NB4 (cell line): ENCODE data around the gene MOB1B.

Source experiments
- DNase-seq: peaks from one replicate; pipeline ENCODE4 v3.0.0; 2010; ENCODE audit warnings: low read depth
- H3K4me3 ChIP-seq: one replicate; pipeline ENCODE4 v1.5.1; 2011; ENCODE audit warnings: mild to moderate bottlenecking, low read depth, low read length, moderate library complexity
- CTCF ChIP-seq: IDR thresholded peaks from one replicate; pipeline ENCODE4 v1.5.1; 2012; ENCODE audit warnings: low read depth, low read length
- MAX ChIP-seq: IDR thresholded peaks from 2 replicates; pipeline ENCODE4 v1.6.1; 2011; ENCODE audit warnings: low read depth, low read length
- MYC ChIP-seq: IDR thresholded peaks from 2 replicates; pipeline ENCODE4 v1.6.1; 2011; ENCODE audit warnings: low read depth, low read length
- POLR2A ChIP-seq: IDR thresholded peaks from 2 replicates; pipeline ENCODE4 v1.6.1; 2011; ENCODE audit warnings: mild to moderate bottlenecking; ENCODE audit not compliant: insufficient read length; ENCODE audit errors: extremely low read depth

MOB1B gene

GRCh38 chr4:70901984-70902576 is at the start of gene MOB1B:
Gene MOB1B (plus strand): TSS chr4:70902369. CDS start chr4:70902537, 168 bp downstream.
- H3K4me3 ChIP-seq, result peak within 1 kb of the TSS; percentile 65
- TF ChIP-seq MYC (no peak), MAX (no peak), POLR2A (peak; percentile 24), CTCF (no peak)
- DNase-seq, result peak; percentile 90

GRCh38 chr4:70855464-70855863 is 46.7 kb upstream of the MOB1B start:
- no peak overlapping the region for H3K4me3 ChIP-seq
- no peak for DNase-seq
- TF ChIP-seq MYC, result no peak
- TF ChIP-seq CTCF, result no peak
- TF ChIP-seq POLR2A, result no peak
- TF ChIP-seq MAX, result no peak

GRCh38 chr4:70858454-70858853 is 43.7 kb upstream of the MOB1B start:
- no peak for DNase-seq
- H3K4me3 ChIP-seq, result no peak overlapping the region
- no peak for TF ChIP-seq MAX
- no peak for TF ChIP-seq POLR2A

- H3K4me3 ChIP-seq, result no peak overlapping the region
- TF ChIP-seq CTCF (no peak), MYC (no peak), POLR2A (no peak), MAX (no peak)
- no peak for DNase-seq
Measured at GRCh38 chr4:70859066-70859465, 43.1 kb upstream of the MOB1B start.

- no peak for TF ChIP-seq MAX
- TF ChIP-seq CTCF, result no peak
- no peak for TF ChIP-seq MYC
- TF ChIP-seq POLR2A, result no peak
- no peak for DNase-seq
- H3K4me3 ChIP-seq, result no peak overlapping the region
Measured at GRCh38 chr4:70863099-70863790, 38.9 kb upstream of the MOB1B start.

- TF ChIP-seq POLR2A, result no peak
- no peak for TF ChIP-seq MAX
- no peak for TF ChIP-seq MYC
- TF ChIP-seq CTCF, result no peak
- no peak for DNase-seq
- H3K4me3 ChIP-seq, result no peak overlapping the region
Measured at GRCh38 chr4:70868778-70869177, 33.4 kb upstream of the MOB1B start.
